Retina (tissue), 1 donor: ENCODE data around the gene GCLC.
"Not testable (repeated sequence)": the region's sequence is repeated elsewhere in the genome, so short reads cannot be mapped to it uniquely, and the experiment has no call there.

Experiments used
- DNase-seq: peaks from one replicate; pipeline ENCODE4 v3.0.0-alpha.2; 2016

The GCLC gene

GRCh38 chr6:53544470-53545308 is at the start of gene GCLC:
GCLC (minus strand) TSS chr6:53545101; CDS start chr6:53544645, 456 bp downstream.
- peak; percentile 96 for DNase-seq

GRCh38 chr6:53594596-53594995 is 49.7 kb upstream of the GCLC start:
- DNase-seq = no peak

- no peak for DNase-seq
Measured at GRCh38 chr6:53593001-53593488, 48.1 kb upstream of the GCLC start.

- no peak for DNase-seq
Measured at GRCh38 chr6:53591873-53592272, 47.0 kb upstream of the GCLC start.

- no peak for DNase-seq
Measured at GRCh38 chr6:53588816-53589509, 44.1 kb upstream of the GCLC start.

- DNase-seq = no peak
Measured at GRCh38 chr6:53587291-53587690, 42.4 kb upstream of the GCLC start.

- no peak for DNase-seq
Measured at GRCh38 chr6:53585208-53585900, 40.5 kb upstream of the GCLC start.

GRCh38 chr6:53584726-53585125 is 39.8 kb upstream of the GCLC start:
- DNase-seq = no peak

- DNase-seq = no peak
Measured at GRCh38 chr6:53583451-53583850, 38.5 kb upstream of the GCLC start.

- no peak for DNase-seq
Measured at GRCh38 chr6:53582963-53583362, 38.1 kb upstream of the GCLC start.

GRCh38 chr6:53581856-53582255 is 37.0 kb upstream of the GCLC start:
- no peak for DNase-seq

- no peak for DNase-seq
Measured at GRCh38 chr6:53581173-53581773, 36.4 kb upstream of the GCLC start.

GRCh38 chr6:53579338-53579737 is 34.4 kb upstream of the GCLC start:
- DNase-seq = no peak

GRCh38 chr6:53578371-53578770 is 33.5 kb upstream of the GCLC start:
- no peak for DNase-seq

- DNase-seq = no peak
Measured at GRCh38 chr6:53573299-53573698, 28.4 kb upstream of the GCLC start.

- not testable (repeated sequence) for DNase-seq
Measured at GRCh38 chr6:53572379-53572778, 27.5 kb upstream of the GCLC start.

GRCh38 chr6:53568776-53569616 is 24.1 kb upstream of the GCLC start:
- no peak for DNase-seq

- DNase-seq = no peak
Measured at GRCh38 chr6:53567701-53568100, 22.8 kb upstream of the GCLC start.

- no peak for DNase-seq
Measured at GRCh38 chr6:53566755-53567154, 21.9 kb upstream of the GCLC start.

- DNase-seq = no peak
Measured at GRCh38 chr6:53565886-53566285, 21.0 kb upstream of the GCLC start.

- no peak for DNase-seq
Measured at GRCh38 chr6:53564401-53565065, 19.6 kb upstream of the GCLC start.
